Activated CD4-positive, alpha-beta T cell treated with anti-CD3 and anti-CD28 coated beads, Interleukin-2, amount 10 ng/mL, durations not matched to agents 24 days and 14 days (primary cell): ENCODE measurements around the gene JAM3. TPM values are rescaled to one million over a fixed set of nuclear protein-coding genes. Genes with fewer than 3 reads are reported as not detected.
A peak's percentile ranks its signal among the peaks of the same experiment; 100 is the strongest.

Experiments
- DNase-seq: peaks from one replicate; pipeline ENCODE4 v3.0.0; 2022
- H3K27ac Mint-ChIP-seq: one replicate; pipeline ENCODE4 v1.8.0; 2022; ENCODE audit warnings: mild to moderate bottlenecking, mixed read lengths
- H3K27me3 Mint-ChIP-seq: one replicate; pipeline ENCODE4 v1.8.0; 2022; ENCODE audit warnings: mixed read lengths
- H3K36me3 Mint-ChIP-seq: one replicate; pipeline ENCODE4 v1.8.0; 2022; ENCODE audit warnings: low read depth, mild to moderate bottlenecking, mixed read lengths
- H3K4me1 Mint-ChIP-seq: one replicate; pipeline ENCODE4 v1.8.0; 2021; ENCODE audit warnings: mixed read lengths
- H3K4me3 Mint-ChIP-seq: one replicate; pipeline ENCODE4 v1.8.0; 2022; ENCODE audit warnings: mild to moderate bottlenecking, moderate library complexity, mixed read lengths
- H3K9me3 Mint-ChIP-seq: one replicate; pipeline ENCODE4 v1.8.0; 2021; ENCODE audit warnings: mixed read lengths
- intact Hi-C: fragments of 100-400 bp; cut with micrococcal nuclease; formaldehyde crosslinking; loops from one replicate; pipeline ENCODE4 v1.15.1; 2023
- total RNA-seq: library from RNA; stranded (reverse); gene quantifications from 2 replicates; pipeline ENCODE4 v1.2.3, GENCODE V29; 2022

The JAM3 gene
- total RNA-seq, 1 donor from 2014 or later = 5.0 TPM

- H3K4me3 Mint-ChIP-seq = no peak overlapping the region
- H3K27ac Mint-ChIP-seq = no peak overlapping the region
- intact Hi-C loops = no loop called here
- no peaks in the 10 kb centered on the region for H3K9me3 Mint-ChIP-seq
- H3K27me3 Mint-ChIP-seq = peaks cover 33% of the 10 kb centered on the region
- H3K4me1 Mint-ChIP-seq = peaks cover 4% of the 10 kb centered on the region
- H3K36me3 Mint-ChIP-seq = peaks cover 2% of the 10 kb centered on the region
- DNase-seq = no peak
These were observed 51.4 kb downstream of the JAM3 start for GRCh38 chr11:134120143-134120850.

DNA sequence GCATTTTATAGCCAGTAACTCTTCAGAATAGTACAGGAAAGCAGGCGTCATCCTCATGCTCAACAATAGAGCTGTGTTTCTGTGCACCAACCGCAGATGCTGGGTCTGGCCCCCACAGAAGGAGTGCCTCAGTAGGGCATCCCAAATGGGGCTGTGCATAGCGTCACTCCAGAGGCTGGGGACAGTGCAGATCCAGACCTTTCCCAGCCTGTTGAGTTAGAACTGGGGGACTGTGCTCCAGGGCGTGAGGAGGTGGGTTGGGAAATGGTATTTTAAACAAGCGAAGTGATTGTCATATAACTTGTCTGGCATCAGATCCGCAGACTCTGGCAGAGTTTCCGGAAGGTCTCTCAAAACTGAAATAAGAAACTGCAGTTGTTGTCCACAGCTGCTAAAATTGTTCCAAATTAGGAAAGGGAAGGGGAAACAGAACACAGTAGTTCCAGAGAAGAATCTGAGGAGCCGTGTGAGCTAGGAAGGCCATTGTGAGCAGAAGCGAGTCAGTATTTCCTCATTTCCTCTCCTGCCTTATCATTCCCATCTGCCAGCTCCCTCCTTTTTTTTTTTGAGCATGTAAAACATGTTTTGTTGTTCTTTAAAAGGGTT lies 52.2 kb downstream of the JAM3 start:
- Mint-ChIP-seq H3K4me1 (peaks cover 7% of the 10 kb centered on the region), H3K27ac (no peak overlapping the region), H3K9me3 (no peaks in the 10 kb centered on the region), H3K36me3 (peaks cover 2% of the 10 kb centered on the region), H3K4me3 (no peak overlapping the region), H3K27me3 (peaks cover 36% of the 10 kb centered on the region)
- DNase-seq = no peak
- intact Hi-C loops = no loop called here

GRCh38 chr11:134124660-134125451 lies 56.0 kb downstream of the JAM3 start:
- Mint-ChIP-seq H3K36me3 (peaks cover 5% of the 10 kb centered on the region), H3K27me3 (peaks cover 47% of the 10 kb centered on the region), H3K27ac (no peak overlapping the region), H3K4me3 (peak overlapping the region; percentile 48), H3K4me1 (peaks cover 15% of the 10 kb centered on the region), H3K9me3 (peaks cover under 1% of the 10 kb centered on the region)
- intact Hi-C loops = no loop called here
- DNase-seq = no peak

DNA sequence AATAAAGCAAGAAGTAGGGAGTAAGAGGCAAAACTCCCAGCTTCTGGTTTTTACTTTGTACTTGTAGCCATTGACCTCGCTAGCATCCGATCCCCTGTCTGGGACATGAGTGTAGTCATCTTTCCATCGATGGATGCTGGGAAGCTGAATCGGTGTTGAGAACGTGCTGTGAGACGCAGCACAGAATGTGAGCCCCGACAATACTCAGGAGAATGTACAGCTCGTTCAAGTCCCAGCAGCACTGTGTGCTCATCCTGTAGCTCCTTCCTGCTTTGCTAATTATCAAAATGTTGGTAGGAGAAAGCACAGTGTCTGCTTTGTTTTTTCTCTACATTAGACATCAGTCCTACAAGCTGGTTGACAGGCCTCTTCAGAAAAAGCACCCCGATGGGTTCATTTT lies 56.6 kb downstream of the JAM3 start:
- H3K9me3 Mint-ChIP-seq = peaks cover 5% of the 10 kb centered on the region
- H3K4me3 Mint-ChIP-seq = peak overlapping the region; percentile 26
- intact Hi-C loops = no loop called here
- no peak overlapping the region for H3K27ac Mint-ChIP-seq
- peaks cover 5% of the 10 kb centered on the region for H3K36me3 Mint-ChIP-seq
- DNase-seq = no peak
- peaks cover 15% of the 10 kb centered on the region for H3K4me1 Mint-ChIP-seq
- H3K27me3 Mint-ChIP-seq = peaks cover 47% of the 10 kb centered on the region

DNA sequence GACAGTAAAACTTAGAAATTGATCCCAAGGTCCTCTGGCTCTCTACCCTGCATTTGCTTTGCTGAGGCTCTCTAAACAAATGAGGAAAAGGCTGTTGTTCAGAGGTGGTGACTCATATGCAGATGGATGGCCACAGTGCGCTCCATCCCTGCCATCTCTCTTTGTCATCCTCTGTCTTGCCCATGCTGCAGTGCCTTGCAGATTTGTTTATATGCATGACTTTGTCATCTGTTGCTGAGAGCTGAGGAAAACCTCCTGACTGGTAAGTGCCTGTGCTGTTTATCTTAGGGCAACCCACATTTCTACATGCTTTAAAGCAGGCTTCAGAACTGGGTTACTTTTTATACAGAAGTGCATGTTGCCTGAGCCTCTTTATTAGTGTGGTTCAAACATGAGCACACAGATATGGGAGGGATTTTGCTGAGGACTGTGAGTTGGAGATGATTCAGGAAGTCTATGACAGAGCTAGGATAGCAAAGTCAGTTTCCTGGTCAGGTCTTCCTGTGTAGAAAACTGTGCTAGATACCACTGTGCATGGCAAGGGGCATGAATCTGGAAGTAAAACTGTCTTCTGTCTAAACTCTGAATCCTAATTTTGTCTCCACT lies 57.4 kb downstream of the JAM3 start:
- Mint-ChIP-seq H3K27ac (no peak overlapping the region), H3K4me3 (no peak overlapping the region), H3K36me3 (peaks cover 6% of the 10 kb centered on the region), H3K4me1 (peaks cover 15% of the 10 kb centered on the region), H3K9me3 (peaks cover 8% of the 10 kb centered on the region), H3K27me3 (peaks cover 44% of the 10 kb centered on the region)
- intact Hi-C loops = no loop called here
- no peak for DNase-seq

GRCh38 chr11:134131628-134132244 lies 62.9 kb downstream of the JAM3 start:
- DNase-seq = no peak
- Mint-ChIP-seq H3K9me3 (peaks cover 29% of the 10 kb centered on the region), H3K4me1 (peaks cover 2% of the 10 kb centered on the region), H3K27me3 (peaks cover 20% of the 10 kb centered on the region), H3K4me3 (no peak overlapping the region), H3K27ac (no peak overlapping the region), H3K36me3 (peaks cover 12% of the 10 kb centered on the region)
- intact Hi-C loops = no loop called here

GRCh38 chr11:134132808-134133207 lies 63.9 kb downstream of the JAM3 start:
- H3K27ac Mint-ChIP-seq = no peak overlapping the region
- intact Hi-C loops = no loop called here
- no peaks in the 10 kb centered on the region for H3K4me1 Mint-ChIP-seq
- H3K4me3 Mint-ChIP-seq = no peak overlapping the region
- H3K36me3 Mint-ChIP-seq = peaks cover 12% of the 10 kb centered on the region
- H3K27me3 Mint-ChIP-seq = peaks cover 15% of the 10 kb centered on the region
- peaks cover 29% of the 10 kb centered on the region for H3K9me3 Mint-ChIP-seq
- DNase-seq = no peak

- Mint-ChIP-seq H3K27ac (no peak overlapping the region), H3K36me3 (peaks cover 10% of the 10 kb centered on the region), H3K27me3 (peaks cover 13% of the 10 kb centered on the region), H3K9me3 (peaks cover 29% of the 10 kb centered on the region), H3K4me1 (peaks cover 1% of the 10 kb centered on the region), H3K4me3 (no peak overlapping the region)
- no peak for DNase-seq
- intact Hi-C loops = no loop called here
These were observed 65.3 kb downstream of the JAM3 start for GRCh38 chr11:134134167-134134566.

DNA sequence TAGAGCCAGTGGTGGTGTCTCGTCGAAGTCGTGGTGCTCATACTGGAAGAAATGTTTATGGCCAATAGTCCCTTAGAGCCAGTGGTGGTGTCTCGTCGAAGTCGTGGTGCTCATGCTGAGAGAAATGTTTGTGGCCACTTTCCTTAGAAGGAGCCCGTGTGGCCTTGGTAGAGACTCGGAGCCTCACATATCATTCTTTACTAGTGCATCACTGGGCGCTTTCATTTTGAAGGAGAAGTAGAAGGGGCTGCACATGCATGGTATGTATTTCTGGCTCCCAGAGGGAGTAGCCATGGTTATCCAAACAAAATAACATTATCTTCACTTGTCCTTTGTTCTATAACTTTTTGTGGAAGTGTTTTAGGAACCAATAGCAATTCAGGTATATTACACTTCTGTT lies 69.5 kb downstream of the JAM3 start:
- Mint-ChIP-seq H3K9me3 (peaks cover 7% of the 10 kb centered on the region), H3K4me1 (peaks cover 5% of the 10 kb centered on the region), H3K36me3 (no peaks in the 10 kb centered on the region), H3K27ac (no peak overlapping the region), H3K27me3 (peaks cover 9% of the 10 kb centered on the region), H3K4me3 (no peak overlapping the region)
- intact Hi-C loops = no loop called here
- no peak for DNase-seq

DNA sequence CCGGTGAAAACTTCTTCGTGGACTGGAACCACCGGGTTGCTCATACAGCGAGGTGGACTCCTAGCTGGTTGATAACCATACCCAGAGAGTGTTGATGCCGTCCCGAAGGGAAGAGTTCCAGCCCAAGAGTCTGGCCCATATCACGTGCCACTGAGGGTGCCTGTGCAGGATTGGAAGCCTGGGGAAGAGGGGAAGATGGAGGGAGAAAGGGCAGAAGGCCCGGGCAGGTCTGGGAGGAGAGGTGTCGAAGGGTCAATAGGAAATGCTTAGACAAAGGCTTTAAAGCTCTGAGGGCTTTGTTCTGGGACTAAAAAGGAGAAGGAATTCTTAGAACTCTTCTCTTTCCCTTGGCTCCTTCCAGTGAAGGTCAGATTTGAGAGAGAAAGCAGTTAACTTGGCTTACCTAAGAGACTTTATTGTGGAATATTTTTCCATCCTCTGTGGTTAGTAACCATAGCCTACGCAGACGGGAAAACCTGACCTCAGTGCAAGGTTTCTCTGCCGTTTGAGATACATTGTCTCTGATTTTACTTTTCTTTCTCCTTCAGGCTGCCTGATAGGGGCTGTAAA lies 70.5 kb downstream of the JAM3 start:
- intact Hi-C loops = loop anchor here (1.0 kb wide), 2 partner anchors 89 to 212 kb away; no protein-coding TSS in a partner anchor
- Mint-ChIP-seq H3K9me3 (no peaks in the 10 kb centered on the region), H3K27me3 (peaks cover 2% of the 10 kb centered on the region), H3K4me1 (peaks cover 14% of the 10 kb centered on the region), H3K36me3 (peaks cover 3% of the 10 kb centered on the region), H3K27ac (no peak overlapping the region), H3K4me3 (no peak overlapping the region)
- DNase-seq = no peak

DNA sequence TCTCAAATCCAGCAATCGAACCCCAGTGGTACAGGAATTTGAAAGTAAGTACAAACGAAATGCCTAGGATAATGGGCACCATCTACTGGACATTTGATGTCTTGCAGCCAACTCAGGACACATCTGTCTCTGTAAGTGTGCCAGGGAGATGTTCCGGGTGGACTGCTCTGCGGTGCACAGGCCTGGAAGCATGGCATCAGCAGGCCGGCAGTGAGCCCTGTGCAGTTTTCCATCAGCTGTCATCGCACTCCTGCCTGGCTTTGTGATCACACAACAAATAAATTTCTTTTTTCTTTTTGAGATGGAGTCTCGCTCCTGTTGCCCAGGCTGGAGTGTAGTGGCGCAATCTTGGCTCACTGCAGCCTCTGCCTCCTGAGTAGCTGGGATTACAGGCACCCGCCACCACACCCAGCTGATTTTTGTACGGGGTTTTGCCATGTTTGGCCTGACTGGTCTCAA lies 71.0 kb downstream of the JAM3 start:
- Mint-ChIP-seq H3K27me3 (no peaks in the 10 kb centered on the region), H3K27ac (no peak overlapping the region), H3K9me3 (no peaks in the 10 kb centered on the region), H3K4me1 (peaks cover 16% of the 10 kb centered on the region), H3K4me3 (no peak overlapping the region), H3K36me3 (peaks cover 7% of the 10 kb centered on the region)
- intact Hi-C loops = loop anchor here (1.0 kb wide), 2 partner anchors 90 to 213 kb away; no protein-coding TSS in a partner anchor
- peak; percentile 84 for DNase-seq

DNA sequence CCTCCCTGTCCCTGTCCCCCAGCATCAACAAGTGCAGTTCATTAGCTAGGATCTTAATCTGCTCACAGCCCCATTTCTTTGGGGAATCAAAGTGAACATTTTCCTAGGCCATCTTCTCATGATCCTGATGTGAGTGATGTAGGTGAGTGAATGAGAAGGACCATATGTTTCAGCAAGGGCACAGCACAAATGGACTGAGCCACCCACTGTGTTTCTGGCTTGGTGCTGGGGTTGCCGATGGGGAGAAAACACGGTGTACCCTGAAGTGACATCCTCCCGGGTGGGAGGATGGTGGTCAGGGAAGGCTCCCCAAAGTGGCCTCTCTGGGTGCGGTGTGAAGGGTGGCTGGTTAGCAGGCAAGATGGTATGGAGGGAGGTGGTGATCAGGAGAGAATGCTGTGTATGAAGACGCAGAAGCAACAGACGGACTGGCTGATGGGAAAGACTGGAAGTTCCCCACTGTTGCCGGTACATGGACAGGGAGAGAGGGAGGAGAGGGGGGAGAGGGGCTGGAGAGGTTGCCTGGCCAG lies 72.2 kb downstream of the JAM3 start:
- H3K27ac Mint-ChIP-seq = no peak overlapping the region

DNA sequence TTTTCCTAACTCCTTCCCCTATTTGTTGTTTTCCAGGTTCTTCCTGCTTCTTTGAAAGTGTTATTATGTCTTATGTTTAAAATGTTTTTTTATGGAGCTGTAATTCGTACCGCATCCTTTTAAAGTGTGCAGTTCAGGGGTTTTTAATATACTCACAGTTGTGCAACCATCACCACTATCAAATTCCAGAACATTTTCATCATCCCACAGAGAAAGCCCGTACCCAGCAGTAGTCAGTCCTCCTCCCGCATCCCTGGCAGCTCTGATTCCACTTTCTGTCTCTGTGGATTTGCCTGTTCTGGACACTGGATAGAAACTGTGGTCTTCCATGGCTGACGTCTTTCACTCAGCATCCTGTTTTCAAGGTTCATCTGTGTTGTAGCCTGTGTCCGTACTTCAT lies 73.7 kb downstream of the JAM3 start:
- Mint-ChIP-seq H3K4me3 (no peak overlapping the region), H3K27me3 (no peaks in the 10 kb centered on the region), H3K9me3 (no peaks in the 10 kb centered on the region), H3K4me1 (peaks cover 17% of the 10 kb centered on the region), H3K27ac (no peak overlapping the region), H3K36me3 (peaks cover 9% of the 10 kb centered on the region)
- intact Hi-C loops = no loop called here
- no peak for DNase-seq

More for the DNA sequence above, 72.2 kb downstream of the JAM3 start:
- Mint-ChIP-seq H3K36me3 (peaks cover 9% of the 10 kb centered on the region), H3K4me3 (no peak overlapping the region), H3K4me1 (peaks cover 17% of the 10 kb centered on the region), H3K27me3 (no peaks in the 10 kb centered on the region), H3K9me3 (no peaks in the 10 kb centered on the region)
- no peak for DNase-seq
- intact Hi-C loops = no loop called here
